Measurements from ENCODE around the gene FAM107B. TPM values are rescaled to one million over a fixed set of nuclear protein-coding genes. Genes with fewer than 3 reads are reported as not detected.

Gene FAM107B
- total and polyA plus RNA-seq, 10 of the 15 experiments (the other 5 are each of a cell fraction or from before 2014, with no cell fraction given), result 22.9 to 162 (median 86.6) TPM

GRCh38 chr10:14691359-14691758 lies 83.3 kb downstream of the FAM107B start:
- no TSS peak for BruUV-seq (replicated peaks)
- 58% methylated on average over 8 of the region's 8 CpGs for WGBS (ENCODE audit: insufficient coverage, insufficient replicate concordance, low lambda C conversion rate, missing lambda C conversion rate)
- H3K79me2 ChIP-seq (ENCODE audit: control insufficient read depth, insufficient read depth, low read length), result no peaks in the 10 kb centered on the region
- ATAC-seq, result no peak
- POLR2A ChIA-PET, result interaction anchor here (1.5 kb wide), 1 partner anchor 9 kb away, joined by 7 read pairs; no protein-coding TSS in a partner anchor
- H2AFZ ChIP-seq (ENCODE audit: control insufficient read depth, low read depth, low read length), result no peak overlapping the region
- no peaks in the 10 kb centered on the region for H3K36me3 ChIP-seq (ENCODE audit: control insufficient read depth in 2 of 2, insufficient read depth in 2 of 2, low read length in 1 of 2)
- SMC1A ChIA-PET (ENCODE audit: uncharacterized antibody, unreplicated experiment), result no interaction called here
- H3K27ac ChIP-seq (ENCODE audit: control insufficient read depth, insufficient read depth), result no peak overlapping the region
- FAIRE-seq, result no peak
- no peaks in the 10 kb centered on the region for H3K9me3 ChIP-seq (replicated peaks; ENCODE audit: control insufficient read depth, insufficient read depth, low read length)
- in situ Hi-C loops (cut with MboI), result no loop called here
- no peak overlapping the region for H3K4me3 ChIP-seq
- DNase-seq (ENCODE audit: low read depth, low spot score), result no peak
- H4K20me1 ChIP-seq (ENCODE audit: control insufficient read depth, insufficient read depth), result no peaks in the 10 kb centered on the region
- no peak overlapping the region for H3K4me2 ChIP-seq (ENCODE audit: control insufficient read depth, insufficient read depth)
- no peaks in the 10 kb centered on the region for H3K27me3 ChIP-seq (replicated peaks in 1 of 2; ENCODE audit: control insufficient read depth in 2 of 2, insufficient read depth in 2 of 2, low read length in 1 of 2)
- RAD21 ChIA-PET (ENCODE audit: unreplicated experiment), result interaction anchor here (1.0 kb wide), 1 partner anchor 131 kb away, joined by 3 read pairs; no protein-coding TSS in a partner anchor
- no peak for TF ChIP-seq ZNF622 (IDR thresholded peaks at IDR 0.05)
- no peak for TF ChIP-seq CHD1 (IDR thresholded peaks at IDR 0.05; ENCODE audit: low read depth, low read length)
- no peak for TF ChIP-seq PAX5 (IDR thresholded peaks at IDR 0.05; ENCODE audit: borderline replicate concordance, low read depth, low read length)
- TF ChIP-seq SP1 (IDR thresholded peaks at IDR 0.05; ENCODE audit: low read depth, low read length), result no peak
- no peak for TF ChIP-seq NBN (IDR thresholded peaks at IDR 0.05)
- TF ChIP-seq PML (IDR thresholded peaks at IDR 0.05; ENCODE audit: low read length), result no peak
- TF ChIP-seq RAD51 (IDR thresholded peaks at IDR 0.05), result no peak
- no peak for TF ChIP-seq CBFB (IDR thresholded peaks at IDR 0.05; ENCODE audit: low read depth)
- TF ChIP-seq POLR2AphosphoS2 (IDR thresholded peaks at IDR 0.05; ENCODE audit: low read depth, low read length), result no peak
- no peak for TF ChIP-seq MTA2 (IDR thresholded peaks at IDR 0.05; ENCODE audit: low read depth)
- no peak for TF ChIP-seq ZNF274 (IDR thresholded peaks at IDR 0.05; ENCODE audit: insufficient read depth, insufficient read length)
- CTCF ChIA-PET, result no interaction called here
- no peak overlapping the region for H3K9ac ChIP-seq (ENCODE audit: control insufficient read depth, insufficient read depth, low read length)
- peaks cover 6% of the 10 kb centered on the region; the same call in 1 of the 2 replicates for H3K4me1 ChIP-seq (ENCODE audit: control insufficient read depth, insufficient read depth, low read length)
- intact Hi-C loops (cut with micrococcal nuclease; ENCODE audit: unreplicated experiment), result no loop called here

- H3K4me1 ChIP-seq (ENCODE audit: control insufficient read depth, insufficient read depth, low read length), result peaks cover 8% of the 10 kb centered on the region; the same call in 1 of the 2 replicates
- no peak overlapping the region for H2AFZ ChIP-seq (ENCODE audit: control insufficient read depth, low read depth, low read length)
- intact Hi-C loops (cut with micrococcal nuclease; ENCODE audit: unreplicated experiment), result no loop called here
- in situ Hi-C loops (cut with MboI), result no loop called here
- no peak overlapping the region for H3K4me3 ChIP-seq
- no peak overlapping the region for H3K27ac ChIP-seq (ENCODE audit: control insufficient read depth, insufficient read depth)
- WGBS (ENCODE audit: insufficient coverage, insufficient replicate concordance, low lambda C conversion rate, missing lambda C conversion rate), result 70% methylated on average over 5 of the region's 5 CpGs
- ChIA-PET POLR2A (no interaction called here), CTCF (no interaction called here), RAD21 (ENCODE audit: unreplicated experiment) (no interaction called here), SMC1A (ENCODE audit: uncharacterized antibody, unreplicated experiment) (interaction anchor here (1.4 to 2.0 kb wide), 3 partner anchors 12 to 52 kb away, joined by 3 to 9 read pairs (median 3); no protein-coding TSS in a partner anchor)
- no peaks in the 10 kb centered on the region for H4K20me1 ChIP-seq (ENCODE audit: control insufficient read depth, insufficient read depth)
- H3K27me3 ChIP-seq (replicated peaks in 1 of 2; ENCODE audit: control insufficient read depth in 2 of 2, insufficient read depth in 2 of 2, low read length in 1 of 2), result no peaks in the 10 kb centered on the region
- ATAC-seq (no peak), DNase-seq (ENCODE audit: low read depth, low spot score) (no peak), FAIRE-seq (no peak)
- H3K9ac ChIP-seq (ENCODE audit: control insufficient read depth, insufficient read depth, low read length), result no peak overlapping the region
- no peaks in the 10 kb centered on the region; the same call in 2 of the 3 replicates for H3K9me3 ChIP-seq (replicated peaks; ENCODE audit: control insufficient read depth, insufficient read depth, low read length)
- no TSS peak for BruUV-seq (replicated peaks)
- no peak overlapping the region for H3K4me2 ChIP-seq (ENCODE audit: control insufficient read depth, insufficient read depth)
- no peaks in the 10 kb centered on the region for H3K79me2 ChIP-seq (ENCODE audit: control insufficient read depth, insufficient read depth, low read length)
- no peaks in the 10 kb centered on the region for H3K36me3 ChIP-seq (ENCODE audit: control insufficient read depth in 2 of 2, insufficient read depth in 2 of 2, low read length in 1 of 2)
- TF ChIP-seq POU2F2 (IDR thresholded peaks at IDR 0.05; ENCODE audit: borderline replicate concordance, low read depth, low read length) (no peak), BCL11A (IDR thresholded peaks at IDR 0.05; ENCODE audit: low read depth, low read length) (no peak), EZH2 (IDR thresholded peaks at IDR 0.05; ENCODE audit: borderline replicate concordance, control insufficient read depth, low read depth, low read length) (no peak)
- TF ChIP-seq, protein P1, sequence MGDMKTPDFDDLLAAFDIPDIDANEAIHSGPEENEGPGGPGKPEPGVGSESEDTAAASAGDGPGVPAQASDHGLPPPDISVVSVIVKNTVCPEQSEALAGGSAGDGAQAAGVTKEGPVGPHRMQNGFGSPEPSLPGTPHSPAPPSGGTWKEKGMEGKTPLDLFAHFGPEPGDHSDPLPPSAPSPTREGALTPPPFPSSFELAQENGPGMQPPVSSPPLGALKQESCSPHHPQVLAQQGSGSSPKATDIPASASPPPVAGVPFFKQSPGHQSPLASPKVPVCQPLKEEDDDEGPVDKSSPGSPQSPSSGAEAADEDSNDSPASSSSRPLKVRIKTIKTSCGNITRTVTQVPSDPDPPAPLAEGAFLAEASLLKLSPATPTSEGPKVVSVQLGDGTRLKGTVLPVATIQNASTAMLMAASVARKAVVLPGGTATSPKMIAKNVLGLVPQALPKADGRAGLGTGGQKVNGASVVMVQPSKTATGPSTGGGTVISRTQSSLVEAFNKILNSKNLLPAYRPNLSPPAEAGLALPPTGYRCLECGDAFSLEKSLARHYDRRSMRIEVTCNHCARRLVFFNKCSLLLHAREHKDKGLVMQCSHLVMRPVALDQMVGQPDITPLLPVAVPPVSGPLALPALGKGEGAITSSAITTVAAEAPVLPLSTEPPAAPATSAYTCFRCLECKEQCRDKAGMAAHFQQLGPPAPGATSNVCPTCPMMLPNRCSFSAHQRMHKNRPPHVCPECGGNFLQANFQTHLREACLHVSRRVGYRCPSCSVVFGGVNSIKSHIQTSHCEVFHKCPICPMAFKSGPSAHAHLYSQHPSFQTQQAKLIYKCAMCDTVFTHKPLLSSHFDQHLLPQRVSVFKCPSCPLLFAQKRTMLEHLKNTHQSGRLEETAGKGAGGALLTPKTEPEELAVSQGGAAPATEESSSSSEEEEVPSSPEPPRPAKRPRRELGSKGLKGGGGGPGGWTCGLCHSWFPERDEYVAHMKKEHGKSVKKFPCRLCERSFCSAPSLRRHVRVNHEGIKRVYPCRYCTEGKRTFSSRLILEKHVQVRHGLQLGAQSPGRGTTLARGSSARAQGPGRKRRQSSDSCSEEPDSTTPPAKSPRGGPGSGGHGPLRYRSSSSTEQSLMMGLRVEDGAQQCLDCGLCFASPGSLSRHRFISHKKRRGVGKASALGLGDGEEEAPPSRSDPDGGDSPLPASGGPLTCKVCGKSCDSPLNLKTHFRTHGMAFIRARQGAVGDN (IDR thresholded peaks at IDR 0.05), result no peak
These were observed 86.1 kb downstream of the FAM107B start for GRCh38 chr10:14688606-14689005.

All from GM12878 (cell line).